Breast epithelium (tissue), 4 donors: ENCODE data around the gene NBR1. TPM values are rescaled to one million over a fixed set of nuclear protein-coding genes. Genes with fewer than 3 reads are reported as not detected.
"Not testable (repeated sequence)": the region's sequence is repeated elsewhere in the genome, so short reads cannot be mapped to it uniquely, and the experiment has no call there.

Experiments used
- DNase-seq, 2 donors: peaks; one replicate each; pipeline ENCODE4 v3.0.0-alpha.2; 2019; ENCODE audit warnings: low spot score in 2 of 2
- H3K27ac ChIP-seq, 2 donors: fragments of 200-600 bp; sonication (generic) in 1 of 2; one replicate each; pipeline ENCODE4 v1.5.1; 2016 to 2019; ENCODE audit warnings: mild to moderate bottlenecking in 1 of 2
- H3K27me3 ChIP-seq, 2 donors: fragments of 200-600 bp; sonication (generic) in 1 of 2; one replicate each; pipeline versions ENCODE4 v1.5.1 to v1.6.0; 2017 to 2019; ENCODE audit warnings: control low read depth in 1 of 2, mild to moderate bottlenecking in 1 of 2
- H3K36me3 ChIP-seq: fragments of 200-600 bp; one replicate; pipeline ENCODE4 v1.5.1; 2019
- H3K4me1 ChIP-seq, 2 donors: fragments of 200-600 bp; sonication (generic); one replicate each; pipeline ENCODE4 v1.5.1; 2016 to 2019; ENCODE audit warnings: control low read depth in 1 of 2
- H3K4me3 ChIP-seq, 3 donors: fragments of 200-600 bp; sonication (generic); 1 replicate in 2 of 3; 2 replicates in 1 of 3; pipeline ENCODE4 v1.5.1; 2016 to 2019; ENCODE audit warnings: mild to moderate bottlenecking in 3 of 3, moderate library complexity in 2 of 3
- H3K9me3 ChIP-seq, 2 donors: fragments of 200-600 bp; sonication (generic) in 1 of 2; one replicate each; pipeline ENCODE4 v1.5.1; 2016 to 2019; ENCODE audit warnings: control low read depth in 1 of 2
- intact Hi-C: fragments of 100-400 bp; cut with DNase I; formaldehyde crosslinking; loops from one replicate; pipeline ENCODE4 v1.15.1; 2023; ENCODE audit warnings: low total_unique reads
- total RNA-seq, 3 donors: library from RNA; depleted of rRNA; stranded (reverse); fragments of >200 nt; gene quantifications; one replicate each; pipeline ENCODE4 v1.1.0, GENCODE V29; 2016

The NBR1 gene
- total RNA-seq, 3 donors from 2014 or later: 90.1 to 131 (median 92.1) TPM

- H3K27me3 ChIP-seq, intact Hi-C loops, DNase-seq, H3K4me3 ChIP-seq, H3K27ac ChIP-seq, H3K36me3 ChIP-seq, H3K9me3 ChIP-seq, H3K4me1 ChIP-seq: not testable (repeated sequence)
Measured at GRCh38 chr17:43240596-43241352, 69.8 kb downstream of the NBR1 start.

DNA sequence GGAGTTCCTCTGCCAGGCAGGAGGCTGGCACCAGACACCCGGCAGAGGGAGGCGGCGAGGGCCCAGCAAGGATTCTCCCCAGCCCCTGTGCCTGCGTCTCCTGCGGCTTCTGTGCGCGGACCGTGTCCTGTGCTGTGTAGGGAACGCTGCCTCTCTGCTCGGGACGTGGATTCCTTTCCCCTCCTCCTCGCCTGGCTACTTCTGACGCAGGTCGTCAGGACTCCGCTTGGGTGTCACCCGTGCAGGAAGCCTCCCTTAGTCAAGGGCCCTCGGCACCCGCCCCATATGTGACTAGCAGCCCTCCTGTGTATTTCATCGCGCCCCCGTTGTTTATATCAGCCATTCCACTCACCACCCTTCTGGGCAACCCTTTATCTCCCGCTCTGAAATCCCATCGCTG is 75.4 kb downstream of the NBR1 start:
- intact Hi-C loops, DNase-seq, H3K9me3 ChIP-seq, H3K36me3 ChIP-seq, H3K4me1 ChIP-seq, H3K27me3 ChIP-seq: not testable (repeated sequence)
- Histone ChIP-seq H3K27ac (peak overlapping the region in 1 of 2 donors; percentile 75), H3K4me3 (peak overlapping the region; percentile 20 to 56 (median 30))

Other genes with a start within 250 kb of the NBR1 start
- gene AARSD1, start 206.8 kb upstream of the NBR1 start, total RNA-seq: 10 to 100 TPM; 25.3 to 34.7 (median 26.5) TPM
- gene PTGES3L, start 191.1 kb upstream of the NBR1 start, total RNA-seq: under 1 TPM in 2 of 3 donors, not detected in 1; 0.44 to 0.66 TPM
- 10 to 100 TPM in 2 of 3 donors, 1 to 10 TPM in 1; 8.6 to 25.8 (median 22.3) TPM for gene RUNDC1, start 190.6 kb upstream of the NBR1 start, total RNA-seq
- gene RPL27, start 172.8 kb upstream of the NBR1 start, total RNA-seq: 1,000 to 10,000 TPM; 1,150 to 3,519 (median 1,958) TPM
- gene IFI35, start 164.4 kb upstream of the NBR1 start, total RNA-seq: 10 to 100 TPM; 16.2 to 42.3 (median 31.0) TPM
- 100 to 1,000 TPM; 125 to 402 (median 173) TPM for gene VAT1, start 148.8 kb upstream of the NBR1 start, total RNA-seq
- 1 to 10 TPM in 2 of 3 donors, under 1 TPM in 1; 0.16 to 2.0 (median 1.3) TPM for gene RND2, start 146.0 kb upstream of the NBR1 start, total RNA-seq
- gene BRCA1, start 45.9 kb upstream of the NBR1 start, total RNA-seq: 1 to 10 TPM; 5.2 to 8.9 (median 7.4) TPM
- 1 to 10 TPM; 5.9 to 9.1 (median 7.9) TPM for gene TMEM106A, start 40.7 kb downstream of the NBR1 start, total RNA-seq
- not detected for gene CCDC200, start 57.4 kb downstream of the NBR1 start, total RNA-seq
- gene RNU2-1, start 62.8 kb downstream of the NBR1 start, total RNA-seq: not detected
- 10 to 100 TPM in 1 of 3 donors, 1 to 10 TPM in 2; 6.1 to 15.4 (median 7.2) TPM for gene ARL4D, start 227.8 kb downstream of the NBR1 start, total RNA-seq